RWPE1 (cell line): ENCODE measurements around the gene LIPH.
A peak's percentile ranks its signal among the peaks of the same experiment; 100 is the strongest.
"Not testable (repeated sequence)": the region's sequence is repeated elsewhere in the genome, so short reads cannot be mapped to it uniquely, and the experiment has no call there.

Source experiments
- CTCF ChIA-PET: fragments of 350-600 bp; sonication (Branson Sonifier 250); formaldehyde crosslinking; extraction: SDS; loops from one replicate; lab custom pipeline; 2021; lab: Yijun Ruan, JAX
- POLR2A ChIA-PET: fragments of 400-600 bp; formaldehyde crosslinking; extraction: SDS; loops from one replicate; lab custom pipeline; 2020; ENCODE audit warnings: antibody characterized with exemption; ENCODE audit not compliant: low non-redundant PET; lab: Yijun Ruan, JAX
- DNase-seq: peaks from one replicate; pipeline ENCODE4 v3.0.0; 2012; ENCODE audit warnings: low spot score
- H3K27ac ChIP-seq: fragments of 450-650 bp; 2 replicates; pipeline ENCODE4 v1.5.1; 2017
- CTCF ChIP-seq: fragments of 450-650 bp; conservative IDR thresholded peaks from 2 replicates; pipeline ENCODE4 v1.5.1; 2017; ENCODE audit warnings: low read depth, mild to moderate bottlenecking

LIPH gene

DNA sequence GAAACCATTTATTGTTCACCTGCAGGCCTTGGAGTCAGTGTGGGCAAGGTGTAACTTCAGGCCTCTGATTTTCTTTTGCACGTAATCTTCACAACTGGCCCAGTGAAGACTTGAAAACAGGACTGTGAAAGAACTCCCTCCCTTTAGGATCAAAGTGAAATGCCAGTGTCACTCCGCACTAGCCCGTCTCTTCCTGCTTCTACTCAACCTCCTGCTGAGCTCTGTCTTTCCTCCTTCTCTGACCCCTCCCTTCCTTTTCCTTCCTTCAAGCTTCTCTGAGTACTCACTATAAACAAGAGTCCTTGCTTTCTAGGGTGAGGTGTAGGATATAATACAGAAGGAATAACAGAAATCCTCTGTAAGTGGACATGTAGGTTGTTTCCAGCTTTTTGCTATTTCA, 82.1 kb downstream of the LIPH start:
- H3K27ac ChIP-seq = no peak overlapping the region
- POLR2A ChIA-PET = no interaction called here
- TF ChIP-seq CTCF = no peak
- CTCF ChIA-PET = interaction anchor here (0.5 to 1.6 kb wide), 2 partner anchors 9 to 19 kb away, joined by 4 to 12 read pairs; no protein-coding TSS in a partner anchor
- no peak for DNase-seq

DNA sequence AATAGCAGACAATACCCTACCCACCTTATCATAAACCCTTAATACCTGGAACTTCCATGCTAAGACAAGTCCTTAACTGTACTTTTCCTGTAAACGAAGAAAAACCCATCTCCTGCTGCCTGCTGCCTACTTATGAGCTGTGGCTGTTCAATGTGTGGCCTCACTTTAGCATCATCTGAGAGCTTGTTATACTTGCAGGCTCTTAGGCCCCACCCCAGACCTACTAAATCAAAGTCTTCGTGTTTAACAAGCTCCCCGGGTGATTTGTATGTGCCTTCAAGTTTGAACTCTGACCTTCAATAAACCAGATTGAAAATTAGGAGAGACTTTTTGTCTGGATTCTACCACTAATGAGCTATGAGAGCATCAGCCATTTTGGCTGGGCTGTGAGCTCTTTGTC, 82.8 kb downstream of the LIPH start:
- H3K27ac ChIP-seq = no peak overlapping the region
- TF ChIP-seq CTCF = no peak
- CTCF ChIA-PET = interaction anchor here (1.6 kb wide), 1 partner anchor 9 kb away, joined by 12 read pairs; no protein-coding TSS in a partner anchor
- POLR2A ChIA-PET = no interaction called here
- no peak for DNase-seq

DNA sequence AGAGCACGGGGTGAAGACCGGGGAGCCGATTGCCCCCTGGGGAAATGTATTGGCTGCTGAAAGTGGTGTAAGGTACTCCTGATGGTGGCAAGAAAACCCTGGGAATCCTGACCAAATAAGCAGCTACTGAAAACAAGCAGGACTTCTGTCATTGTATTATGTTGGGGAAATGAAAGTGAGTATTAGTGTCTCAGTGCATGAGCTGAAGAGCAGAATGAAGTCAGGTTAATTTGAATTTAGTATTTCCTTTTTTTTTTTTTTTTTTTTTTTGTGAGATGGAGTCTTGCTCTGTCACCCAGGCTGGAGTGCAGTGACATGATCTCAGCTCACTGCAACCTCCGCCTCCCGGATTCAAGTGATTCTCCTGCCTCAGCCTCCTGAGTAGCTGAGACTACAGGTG, 86.3 kb downstream of the LIPH start:
- POLR2A ChIA-PET = interaction anchor here (0.6 kb wide), 1 partner anchor 245 kb away, joined by 4 read pairs; no protein-coding TSS in a partner anchor
- CTCF ChIA-PET, H3K27ac ChIP-seq, DNase-seq: not testable (repeated sequence)

DNA sequence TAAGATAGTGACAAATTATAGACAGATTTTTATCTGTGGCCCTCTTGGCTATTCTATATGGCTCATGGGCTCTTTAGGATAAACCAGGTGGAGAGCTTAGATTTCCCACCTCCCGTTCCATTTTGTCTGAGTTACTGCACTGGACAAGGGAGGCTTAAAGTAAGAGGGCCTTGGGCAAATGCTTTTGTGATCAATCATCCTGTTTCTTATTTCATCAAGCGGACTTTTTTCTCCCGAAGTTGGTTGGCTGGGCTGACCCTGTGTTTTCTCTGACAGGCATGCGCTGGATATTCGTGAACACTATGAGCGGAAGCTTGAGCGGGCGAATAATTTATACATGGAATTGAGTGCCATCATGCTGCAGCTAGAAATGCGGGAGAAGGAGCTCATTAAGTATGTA, 86.9 kb downstream of the LIPH start:
- ChIA-PET POLR2A (interaction anchor here (0.6 kb wide), 1 partner anchor 244 kb away, joined by 4 read pairs; no protein-coding TSS in a partner anchor), CTCF (no interaction called here)
- no peak for DNase-seq
- no peak overlapping the region for H3K27ac ChIP-seq
- no peak for TF ChIP-seq CTCF

GRCh38 chr3:185460719-185461350, 91.6 kb downstream of the LIPH start:
- no peak overlapping the region for H3K27ac ChIP-seq
- 0 out of 2 replicates have a peak, but pooled peaks have one; percentile 19 for TF ChIP-seq CTCF
- ChIA-PET CTCF (interaction anchor here (0.6 to 2.2 kb wide), 15 partner anchors 9 to 1298 kb away, joined by 3 to 14 read pairs (median 4); partner anchors contain the start of gene SENP2), POLR2A (no interaction called here)
- peak; percentile 45 for DNase-seq

DNA sequence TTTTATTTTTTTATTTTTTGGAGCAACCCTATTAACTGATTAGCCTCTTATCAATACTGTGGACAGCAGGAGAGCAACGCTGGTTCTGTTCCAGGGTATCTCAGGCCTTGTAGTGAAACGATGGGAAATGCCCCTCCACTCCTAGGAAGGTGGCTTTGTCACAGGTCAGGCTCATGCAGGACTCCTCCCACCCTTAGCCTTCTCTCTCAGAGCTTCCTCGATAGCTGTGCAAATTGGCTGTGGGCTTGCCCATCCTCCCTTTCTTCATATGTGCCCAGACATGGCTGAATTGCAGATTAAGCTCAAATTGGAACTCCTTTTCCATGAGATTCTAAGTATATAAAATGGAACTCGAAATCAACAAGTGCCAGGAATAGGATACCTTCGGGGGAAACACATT, 92.1 kb downstream of the LIPH start:
- H3K27ac ChIP-seq = no peak overlapping the region
- no peak for DNase-seq
- TF ChIP-seq CTCF = no peak
- POLR2A ChIA-PET = no interaction called here
- CTCF ChIA-PET = interaction anchor here (0.6 to 2.2 kb wide), 12 partner anchors 8 to 524 kb away, joined by 3 to 14 read pairs (median 6); no protein-coding TSS in a partner anchor

DNA sequence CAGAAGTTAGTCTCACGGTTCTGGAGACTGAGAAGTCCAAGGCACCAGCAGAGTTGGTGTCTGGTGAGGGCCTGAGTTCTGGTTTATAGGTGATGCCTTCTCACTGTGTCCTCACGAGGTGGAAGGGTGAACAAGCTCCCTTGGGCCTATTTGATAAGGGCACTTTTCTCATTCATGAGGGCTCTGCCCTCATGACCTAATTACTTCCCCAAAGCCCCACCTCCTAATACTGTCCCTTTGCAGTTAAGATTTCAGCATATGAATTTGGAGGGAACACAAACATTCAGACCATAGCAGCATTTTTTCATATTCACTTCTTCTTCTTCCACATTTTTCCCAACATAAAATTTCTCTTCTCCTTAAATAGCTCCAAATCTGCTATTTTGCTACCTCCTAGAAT, 95.0 kb downstream of the LIPH start:
- POLR2A ChIA-PET = no interaction called here
- CTCF ChIA-PET = interaction anchor here (0.8 to 1.6 kb wide), 2 partner anchors 102 to 118 kb away, joined by 3 read pairs; no protein-coding TSS in a partner anchor
- TF ChIP-seq CTCF = no peak
- no peak for DNase-seq
- no peak overlapping the region for H3K27ac ChIP-seq
